Measurements from ENCODE around the gene FBXL7.

FBXL7 gene

DNA sequence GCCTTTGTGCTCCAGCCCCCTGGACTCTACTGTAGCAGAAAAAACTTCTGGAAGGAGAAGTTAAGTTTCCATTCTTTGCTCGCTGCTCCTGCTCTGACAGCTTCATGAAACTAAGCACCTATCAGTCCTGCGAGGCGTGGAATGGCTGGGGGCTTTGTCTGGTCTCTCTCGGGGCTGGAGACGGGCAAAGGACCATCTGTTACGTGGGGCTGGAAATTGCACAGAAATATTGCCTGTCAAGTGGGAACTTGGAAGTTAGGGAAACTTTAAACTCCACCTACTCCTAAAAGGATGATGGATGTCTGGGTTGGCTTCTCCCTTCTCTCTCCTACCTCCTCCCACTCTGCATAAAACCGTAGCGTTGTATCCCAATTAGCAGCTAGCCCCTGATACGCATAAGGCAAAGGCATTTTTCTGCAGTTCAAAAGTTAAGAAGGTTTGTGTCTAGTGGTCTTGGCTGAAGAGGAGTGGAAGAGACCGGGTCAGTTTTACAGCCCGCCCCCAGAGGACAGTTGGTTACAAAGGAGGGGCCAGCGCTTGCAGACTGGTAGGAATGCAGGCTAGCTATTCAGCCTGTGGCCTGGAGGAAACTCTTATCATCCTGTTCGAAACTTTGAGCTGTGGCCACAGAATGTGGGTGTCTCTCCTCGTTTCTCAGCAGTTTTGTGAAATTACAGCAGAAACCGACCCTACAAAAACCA, 1.3 kb downstream of the FBXL7 start:
- no peak for DNase-seq (ENCODE audit: low read depth in 1 of 2, low spot score in 1 of 2)

DNA sequence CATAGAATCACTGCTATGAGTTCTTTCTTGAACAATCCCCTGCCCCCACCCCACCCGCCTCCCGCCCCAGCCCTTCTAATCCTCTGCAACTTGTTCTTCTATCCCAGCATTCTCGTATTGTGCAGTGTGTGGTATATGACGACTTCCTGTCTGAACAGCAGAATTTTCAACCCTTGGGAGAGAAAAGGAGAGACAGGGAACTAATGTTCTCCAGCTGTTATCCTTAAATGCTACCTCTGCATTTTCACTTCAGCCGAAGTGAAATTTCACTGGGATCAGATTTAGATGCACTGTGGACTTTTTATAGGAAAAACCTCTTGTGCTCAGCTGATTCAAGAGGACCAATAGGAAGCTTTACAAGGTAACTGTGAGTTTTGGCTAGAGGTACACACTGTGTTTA, 2.2 kb downstream of the FBXL7 start:
- DNase-seq (ENCODE audit: low read depth in 1 of 2, low spot score in 1 of 2): no peak

DNA sequence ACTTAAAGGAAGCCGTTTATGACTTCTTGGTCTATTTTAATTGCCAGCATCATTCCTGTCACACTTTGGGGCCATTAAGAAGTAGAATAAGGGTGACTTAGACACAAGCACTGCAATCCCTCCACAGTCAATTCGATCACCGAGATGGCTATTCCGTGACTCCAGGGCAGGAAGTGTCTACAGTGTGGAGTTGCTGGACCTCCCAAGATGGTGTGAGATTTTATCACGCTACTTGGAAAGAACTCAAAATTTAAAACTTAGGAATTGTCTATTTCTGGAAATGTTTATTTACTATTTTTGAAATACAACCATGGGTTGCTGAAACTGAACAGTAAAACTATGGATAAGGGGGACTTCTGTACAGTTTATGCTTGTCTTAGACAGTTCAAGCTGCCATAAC, 6.2 kb downstream of the FBXL7 start:
- DNase-seq (ENCODE audit: low read depth in 1 of 2, low spot score in 1 of 2): no peak

DNA sequence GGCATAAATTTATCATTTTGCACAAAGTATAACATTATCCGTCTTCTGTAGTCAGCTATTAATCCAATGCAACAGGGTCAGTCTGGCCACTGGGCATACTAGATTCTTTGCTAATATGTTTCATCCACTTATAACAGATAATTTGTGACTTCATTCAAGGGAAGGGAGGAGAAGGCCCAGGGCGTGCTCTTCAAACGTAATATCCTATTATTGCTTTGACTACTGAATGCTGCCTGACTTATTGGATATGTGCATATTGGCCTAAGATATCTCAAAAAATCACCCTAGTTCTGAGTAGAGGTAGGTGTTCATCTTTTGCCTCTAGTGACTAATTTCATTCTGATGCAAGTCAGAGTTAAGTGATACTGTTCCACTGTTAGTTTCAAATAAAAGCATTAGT, 6.9 kb downstream of the FBXL7 start:
- no peak for DNase-seq (ENCODE audit: low read depth in 1 of 2, low spot score in 1 of 2)

DNA sequence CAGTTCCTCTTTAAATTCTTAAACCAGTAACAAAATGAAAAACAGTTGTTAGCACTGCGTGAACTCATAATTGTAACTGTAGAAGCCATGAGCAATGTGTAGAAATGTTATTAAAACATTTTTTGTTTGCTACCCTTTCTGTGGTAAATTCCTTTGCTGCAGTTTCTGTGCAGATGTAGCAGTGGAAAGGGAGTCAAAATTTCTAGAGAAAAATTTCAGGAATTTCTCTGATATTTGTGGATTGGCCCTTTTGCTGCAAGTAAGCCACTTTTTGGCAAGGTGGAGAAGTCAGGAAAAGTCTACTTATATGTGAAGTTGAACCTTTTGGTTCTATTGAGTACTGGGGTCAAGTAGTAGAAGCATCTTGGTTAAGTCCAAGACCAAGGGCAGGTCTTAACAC, 10.1 kb downstream of the FBXL7 start:
- DNase-seq (ENCODE audit: low read depth in 1 of 2, low spot score in 1 of 2): no peak

DNA sequence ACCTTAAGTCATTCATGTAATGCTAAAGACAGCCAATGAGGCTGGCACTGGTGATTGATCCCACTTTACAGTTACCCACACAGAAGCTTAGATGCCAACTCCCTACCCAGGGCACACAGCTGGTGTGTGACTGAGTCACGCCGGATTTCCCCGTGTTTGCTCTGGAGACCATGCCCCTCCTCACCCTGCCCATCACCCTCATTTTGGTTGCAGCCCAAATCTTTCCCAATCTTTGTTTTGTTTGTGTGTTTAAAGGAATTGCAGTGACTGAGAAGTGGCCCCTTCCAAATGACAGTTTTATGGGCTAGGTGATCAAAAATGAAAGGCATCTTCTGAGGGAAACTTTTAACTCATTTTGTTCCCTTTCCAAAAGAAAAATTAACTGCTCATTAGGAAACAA, 10.9 kb downstream of the FBXL7 start:
- DNase-seq (ENCODE audit: low read depth in 1 of 2, low spot score in 1 of 2): no peak

DNA sequence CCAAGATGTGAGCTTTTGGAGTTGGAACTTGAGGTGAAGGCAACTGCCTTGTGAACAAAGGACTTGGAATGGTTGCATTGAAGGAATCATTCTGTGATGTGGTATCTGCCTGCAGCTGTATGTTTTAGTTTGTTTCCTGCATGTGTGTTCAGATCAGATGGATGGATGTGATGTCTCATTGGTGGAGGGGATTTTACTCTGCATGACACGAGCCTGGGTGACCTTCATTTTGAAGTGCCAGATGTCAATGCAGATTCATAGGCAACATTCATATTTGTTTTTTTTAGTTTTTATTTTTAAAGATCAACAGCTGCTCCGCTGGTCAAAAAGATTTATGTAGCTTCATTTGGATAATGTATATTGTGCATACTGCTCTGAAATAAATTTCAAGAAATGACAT, 13.5 kb downstream of the FBXL7 start:
- no peak for DNase-seq (ENCODE audit: low read depth in 1 of 2, low spot score in 1 of 2)

DNA sequence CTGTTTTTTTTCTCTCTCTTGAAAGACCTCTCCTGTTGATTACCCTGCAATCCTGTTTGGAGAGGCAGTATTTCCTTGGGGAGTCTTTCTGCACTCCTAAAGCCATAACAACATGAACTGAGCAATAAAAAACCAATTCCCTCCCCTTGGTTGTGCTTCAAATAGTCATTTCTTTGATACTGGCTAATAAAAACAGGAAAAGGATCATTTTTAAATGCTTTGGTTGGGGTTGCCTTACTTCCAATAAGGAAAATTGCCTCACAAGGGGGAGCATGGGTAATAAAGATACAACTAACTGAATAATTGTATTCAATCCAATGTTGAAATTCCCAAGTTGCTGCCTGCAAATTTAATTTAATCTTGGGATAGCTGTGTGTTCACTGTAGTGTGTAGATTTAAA, 13.9 kb downstream of the FBXL7 start:
- no peak for DNase-seq (ENCODE audit: low read depth in 1 of 2, low spot score in 1 of 2)

DNA sequence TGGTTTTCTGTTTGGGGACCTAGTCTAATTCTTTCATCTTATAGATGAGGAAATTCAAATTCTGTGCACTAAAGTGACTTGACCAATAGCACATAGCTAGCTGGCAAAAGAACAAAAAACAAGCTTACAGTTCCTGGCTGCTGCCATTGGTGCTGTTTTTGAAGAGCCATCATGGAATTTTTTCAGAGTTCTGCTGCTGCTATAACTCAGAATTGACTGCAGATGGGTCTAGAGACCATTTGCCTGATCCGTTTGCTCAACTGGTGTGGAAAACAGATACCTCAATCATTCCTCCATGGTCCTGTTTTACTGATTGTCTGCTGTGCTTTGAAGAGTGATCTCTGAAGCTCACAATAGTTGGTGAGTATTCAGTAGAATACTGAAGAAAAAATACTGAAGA, 15.2 kb downstream of the FBXL7 start:
- DNase-seq (ENCODE audit: low read depth in 1 of 2, low spot score in 1 of 2): no peak

DNA sequence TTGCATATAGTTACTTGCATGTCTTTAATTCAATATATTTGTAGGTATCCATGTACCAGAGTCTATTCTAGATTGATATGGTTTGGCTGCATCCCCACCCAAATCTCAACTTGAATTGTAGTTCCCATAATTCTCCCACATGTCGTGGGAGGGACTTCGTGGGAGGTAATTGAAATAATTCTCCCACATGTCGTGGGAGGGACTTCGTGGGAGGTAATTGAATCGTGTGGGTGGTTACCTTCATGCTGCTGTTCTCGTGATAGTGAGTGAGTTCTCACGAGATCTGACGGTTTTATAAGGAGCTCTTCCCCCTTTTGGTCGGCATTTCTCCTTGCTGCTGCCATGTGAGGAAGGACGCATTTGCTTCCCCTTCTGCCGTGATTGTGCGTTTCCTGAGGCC, 16.5 kb downstream of the FBXL7 start:
- DNase-seq (ENCODE audit: low read depth in 1 of 2, low spot score in 1 of 2): no peak

DNA sequence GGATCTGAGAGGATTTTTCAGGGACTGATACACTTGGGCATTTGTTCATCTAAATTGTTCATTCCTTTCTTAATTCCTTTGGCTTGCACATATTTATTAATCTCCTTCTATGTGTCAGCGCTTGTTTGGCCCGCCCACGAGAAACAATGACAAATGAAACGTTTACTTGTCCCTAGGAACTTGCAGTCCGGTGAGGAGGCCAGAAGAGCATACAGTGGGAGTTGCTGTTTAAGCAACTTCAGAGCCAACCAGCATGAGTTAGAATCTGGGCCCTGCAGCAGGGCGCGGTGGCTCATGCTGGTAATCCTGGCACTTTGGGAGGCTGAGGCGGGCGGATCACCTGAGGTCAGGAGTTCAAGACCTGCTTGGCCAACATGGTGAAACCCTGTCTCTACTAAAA, 18.8 kb downstream of the FBXL7 start:
- DNase-seq (ENCODE audit: low read depth in 1 of 2, low spot score in 1 of 2): no peak

DNA sequence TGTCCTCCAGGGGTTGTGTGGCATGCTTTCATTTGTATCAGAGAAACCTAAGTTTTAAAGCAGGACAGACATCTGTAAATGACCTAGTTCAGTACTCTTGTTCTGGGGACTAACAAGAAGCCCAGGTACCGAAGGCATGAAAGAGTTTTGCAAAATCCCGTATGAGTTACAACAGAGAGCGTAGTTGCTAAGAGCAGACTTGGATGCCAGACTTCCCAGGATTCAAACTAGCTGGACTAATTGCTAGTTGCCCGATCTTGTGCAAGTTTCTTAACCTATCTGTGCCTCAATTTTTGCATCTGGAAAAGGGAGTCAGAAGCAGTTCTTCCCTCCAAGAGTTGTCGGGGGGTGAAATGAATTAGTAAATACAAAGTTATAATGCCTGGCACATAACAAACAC, 20.9 kb downstream of the FBXL7 start:
- no peak for DNase-seq (ENCODE audit: low read depth in 1 of 2, low spot score in 1 of 2)

DNA sequence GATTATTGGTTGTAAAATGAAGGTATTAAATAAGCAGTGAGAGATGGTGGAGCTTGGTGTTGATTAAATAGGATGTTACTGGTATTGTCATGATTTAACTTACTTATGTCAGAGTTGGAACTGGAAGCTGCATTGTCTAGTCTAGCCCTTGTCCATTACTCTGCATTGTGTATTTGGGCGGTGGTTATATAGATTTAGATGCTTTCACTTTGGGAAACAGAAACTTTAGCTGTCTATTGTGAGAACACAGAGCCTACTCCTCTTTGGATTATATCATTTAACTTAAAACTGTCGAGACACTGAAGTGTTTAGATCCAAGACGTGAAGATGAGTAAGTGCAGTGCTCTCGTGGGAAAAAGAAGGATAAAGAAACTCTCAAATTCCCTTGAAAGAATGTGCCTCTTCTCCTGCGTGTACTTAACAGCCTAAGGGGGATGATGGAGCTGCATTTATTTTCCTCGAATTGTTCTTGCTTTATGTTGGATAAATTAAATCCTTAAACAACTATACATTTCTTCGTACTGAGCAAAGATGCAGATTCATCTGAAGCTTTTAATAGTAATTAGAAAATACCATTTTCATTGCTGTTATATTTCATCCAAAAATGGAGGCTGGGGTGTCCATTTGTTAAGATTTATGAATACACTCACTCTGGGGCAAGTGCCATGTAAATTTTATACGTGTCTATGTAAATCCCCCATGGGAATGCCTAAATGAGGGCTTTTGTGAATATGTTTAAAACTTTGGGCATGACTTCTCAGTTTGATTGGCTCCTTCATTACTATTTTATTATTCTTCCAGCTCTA, 21.6 kb downstream of the FBXL7 start:
- DNase-seq (ENCODE audit: low read depth in 1 of 2, low spot score in 1 of 2): no peak

DNA sequence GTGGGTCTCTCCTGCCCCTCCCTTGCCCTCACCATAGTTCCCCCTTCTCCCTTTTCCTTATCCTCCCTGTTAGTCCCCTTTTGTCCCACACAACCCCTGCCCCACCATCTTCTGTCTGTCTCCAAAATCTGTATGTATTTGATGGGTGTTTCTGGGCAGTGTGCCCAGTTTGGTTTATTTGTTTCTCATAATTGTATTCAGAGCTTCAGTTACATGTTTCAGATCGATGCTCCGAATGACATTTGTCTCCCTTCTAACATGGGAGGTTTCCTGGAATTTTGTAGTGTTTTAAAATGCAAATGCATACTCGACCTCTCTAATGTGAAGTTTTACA, 22.2 kb downstream of the FBXL7 start:
- no peak for DNase-seq (ENCODE audit: low read depth in 1 of 2, low spot score in 1 of 2)

DNA sequence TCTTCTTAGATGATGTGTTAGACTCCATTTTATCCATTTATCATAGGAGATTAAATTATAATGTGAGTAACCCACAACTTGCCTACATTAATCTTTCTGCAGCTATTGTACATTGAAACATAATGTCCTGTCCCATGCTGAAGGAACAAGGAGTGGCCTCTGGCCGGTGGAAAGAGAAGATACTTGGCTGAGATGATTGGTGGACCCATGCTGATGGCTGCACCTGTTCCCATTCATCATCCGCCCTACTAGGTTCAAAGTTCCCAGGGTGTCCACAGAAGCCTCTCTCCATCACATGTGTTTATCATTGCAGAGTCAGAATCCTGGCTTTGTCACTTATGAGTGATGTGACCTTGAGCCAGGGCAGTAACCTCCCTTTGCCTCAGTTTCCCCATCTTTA, 24.7 kb downstream of the FBXL7 start:
- DNase-seq (ENCODE audit: low read depth in 1 of 2, low spot score in 1 of 2): no peak

DNA sequence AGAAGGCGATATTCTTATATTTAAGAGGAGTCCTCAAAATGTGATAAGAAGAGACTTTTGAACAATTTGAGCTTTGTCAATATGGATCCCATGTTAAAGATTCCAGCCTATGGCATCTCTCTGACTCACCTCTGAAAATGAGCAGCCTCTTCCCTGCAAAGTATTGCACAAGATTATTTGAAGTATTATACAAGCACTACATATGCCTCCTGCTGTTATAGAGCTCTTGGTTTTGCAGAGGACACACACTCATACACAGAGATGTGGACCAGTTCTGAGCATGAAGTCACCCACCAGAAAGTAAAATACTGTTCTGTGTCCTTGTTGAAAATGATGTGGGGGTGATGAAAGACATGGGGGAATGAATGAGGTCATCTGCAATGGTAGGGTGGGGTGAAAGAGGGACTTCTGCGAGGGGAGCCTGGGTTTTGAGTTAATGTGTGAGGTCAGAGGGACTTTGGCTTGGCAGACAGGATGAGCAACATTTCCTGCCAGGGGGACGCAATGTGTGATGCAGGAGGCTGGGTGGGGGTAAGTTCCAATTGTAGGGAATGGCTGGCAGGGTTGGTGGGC, 25.8 kb downstream of the FBXL7 start:
- no peak for DNase-seq (ENCODE audit: low read depth in 1 of 2, low spot score in 1 of 2)

DNA sequence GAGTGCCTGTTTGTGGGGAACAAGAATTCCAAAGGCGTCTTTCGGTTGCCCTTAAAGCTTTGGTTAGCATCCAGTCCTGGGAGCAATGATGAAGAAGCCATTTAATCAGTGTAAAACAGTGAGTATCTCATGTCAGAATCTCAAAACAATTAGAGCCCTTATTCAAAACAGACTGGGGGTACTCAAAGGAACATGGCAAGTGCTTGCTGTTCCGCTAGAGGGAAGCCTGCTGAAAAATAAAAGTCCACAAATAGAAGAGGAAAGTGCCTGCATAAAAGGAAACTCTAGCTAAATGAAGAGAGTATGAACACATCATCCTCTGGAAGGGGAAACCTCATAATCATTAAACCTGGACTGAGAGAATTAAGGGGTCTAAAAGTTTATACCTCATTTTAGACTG, 26.4 kb downstream of the FBXL7 start:
- DNase-seq (ENCODE audit: low read depth in 1 of 2, low spot score in 1 of 2): no peak

DNA sequence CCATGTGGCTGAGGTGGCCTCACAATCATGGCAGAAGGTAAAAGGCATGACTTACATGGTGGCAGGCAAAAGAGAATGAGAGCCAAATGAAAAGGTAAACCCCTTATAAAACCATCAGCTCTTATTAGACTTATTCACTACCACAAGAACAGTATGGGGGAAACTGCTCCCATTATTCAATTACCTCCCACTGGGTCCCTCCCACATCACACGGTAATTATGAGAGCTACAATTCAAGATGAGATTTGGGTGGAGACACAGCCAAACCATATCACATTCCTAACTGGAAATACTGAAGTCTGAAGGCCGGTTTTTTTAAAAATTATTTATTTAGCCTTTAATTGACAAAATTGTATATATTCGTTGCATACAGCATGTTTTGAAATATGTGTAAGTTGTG, 28.5 kb downstream of the FBXL7 start:
- DNase-seq (ENCODE audit: low read depth in 1 of 2, low spot score in 1 of 2): no peak

DNA sequence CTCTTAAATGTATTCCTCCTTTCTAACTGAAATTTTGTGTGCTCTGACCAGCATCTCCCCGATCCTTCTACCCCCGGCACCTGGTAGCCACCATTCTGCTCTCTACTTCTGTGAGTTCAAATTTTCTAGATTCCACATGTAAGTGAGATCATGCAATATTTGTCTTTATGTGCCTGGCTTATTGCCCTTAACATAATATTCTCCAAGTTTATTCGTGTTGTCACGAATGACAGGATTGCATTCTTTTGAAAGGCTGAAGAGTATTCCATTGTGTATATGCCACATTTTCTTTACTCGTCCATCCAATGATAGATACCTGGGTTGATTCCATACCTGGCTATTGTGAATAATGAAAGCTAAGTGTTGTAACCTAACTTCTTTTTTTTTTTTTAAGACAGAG, 29.0 kb downstream of the FBXL7 start:
- DNase-seq (ENCODE audit: low read depth in 1 of 2, low spot score in 1 of 2): no peak

DNA sequence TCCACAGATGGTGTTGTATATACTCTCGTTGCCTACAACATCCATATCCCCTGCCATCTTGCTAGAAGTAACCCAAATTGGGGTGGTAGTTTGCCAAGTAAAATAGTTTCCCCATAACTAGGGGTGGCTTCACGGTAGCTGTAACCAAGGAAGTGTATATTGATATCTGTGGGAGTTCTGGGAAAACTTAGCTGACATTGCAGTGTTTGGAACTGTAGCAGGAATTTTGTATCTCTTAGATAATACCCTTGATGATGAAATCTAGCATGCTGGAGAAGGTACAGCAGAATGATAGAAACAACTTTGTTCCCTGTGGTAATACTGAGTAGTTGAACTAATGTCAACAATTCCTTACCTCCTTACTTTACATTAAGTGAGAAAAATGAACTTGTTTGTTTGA, 29.8 kb downstream of the FBXL7 start:
- DNase-seq (ENCODE audit: low read depth in 1 of 2, low spot score in 1 of 2): no peak

DNA sequence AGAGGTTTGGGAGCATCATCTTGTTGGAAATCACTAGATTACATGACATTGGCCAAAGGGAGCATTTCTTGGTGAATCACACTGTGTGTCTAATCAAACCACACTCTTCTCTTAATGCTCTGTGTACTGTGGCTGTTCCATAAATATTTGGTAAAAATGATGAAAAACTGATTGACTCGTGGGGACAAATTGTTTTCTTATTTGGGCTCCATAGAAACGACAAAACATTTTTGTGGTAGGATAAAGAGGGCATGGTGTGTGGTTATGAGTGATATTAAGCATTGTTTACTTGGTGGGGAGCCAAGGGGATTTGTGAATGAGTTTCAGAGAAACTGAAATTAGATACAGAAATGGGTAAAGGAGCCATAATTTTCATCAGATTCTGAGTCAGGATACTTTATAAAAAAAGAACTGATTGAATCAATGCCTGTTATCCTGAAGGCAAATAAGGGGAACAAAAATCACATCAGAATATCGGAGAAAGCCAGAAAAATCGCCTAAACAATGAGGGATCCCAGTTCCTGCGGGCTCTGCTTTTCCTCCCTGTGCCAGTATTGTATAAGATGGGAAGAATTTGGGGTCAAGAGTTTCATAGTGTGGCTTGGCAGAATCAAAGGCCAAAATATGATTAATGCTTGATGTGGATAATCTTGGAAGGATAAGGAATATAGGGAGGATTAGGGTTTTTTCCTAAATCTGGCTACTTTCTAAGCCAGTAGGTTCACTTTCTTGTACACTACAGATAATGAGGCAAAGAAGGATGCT, 33.3 kb downstream of the FBXL7 start:
- DNase-seq (ENCODE audit: low read depth in 1 of 2, low spot score in 1 of 2): no peak

DNA sequence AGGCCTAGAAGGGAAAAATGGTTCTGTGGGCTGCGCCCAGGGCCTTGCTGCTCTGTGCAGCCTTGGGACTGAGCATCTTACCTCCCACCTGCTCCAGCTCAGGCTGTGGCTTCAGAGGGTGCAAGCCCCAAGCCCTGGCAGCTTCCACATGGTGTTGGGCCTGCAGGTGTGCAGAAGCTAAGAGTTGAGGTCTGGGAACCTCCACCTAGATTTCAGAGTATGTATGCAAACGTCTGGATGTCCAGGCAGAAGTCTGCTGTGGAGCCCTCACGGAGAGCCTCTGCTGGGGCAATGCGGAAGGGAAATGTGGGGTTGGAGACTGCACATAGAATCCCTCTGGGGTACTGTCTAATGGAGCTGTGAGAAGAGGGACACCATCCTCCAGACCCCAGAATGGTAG, 36.0 kb downstream of the FBXL7 start:
- DNase-seq (ENCODE audit: low read depth in 1 of 2, low spot score in 1 of 2): no peak
